Panc1 (cell line): ENCODE measurements around the gene CCND3.

Source experiments
- CTCF ChIP-seq: fragments of 450-650 bp; IDR thresholded peaks from 2 replicates; pipeline ENCODE4 v1.5.1; 2017; ENCODE audit warnings: mild to moderate bottlenecking
- POLR2AphosphoS5 ChIP-seq: IDR thresholded peaks from 2 replicates; pipeline ENCODE4 v1.6.1; 2012; ENCODE audit warnings: mild to moderate bottlenecking, low read depth, low read length, moderate library complexity
- REST ChIP-seq, 2 experiments: IDR thresholded peaks; 2 replicates each; pipeline ENCODE4 v1.6.1; 2011 to 2012; ENCODE audit warnings: low read depth in 2 of 2, control low read depth in 1 of 2, low read length in 1 of 2, mild to moderate bottlenecking in 1 of 2, moderate library complexity in 1 of 2; ENCODE audit not compliant: insufficient read depth in 1 of 2
- SIN3A ChIP-seq: IDR thresholded peaks from 2 replicates; pipeline ENCODE4 v1.6.1; 2012; ENCODE audit warnings: low read depth, mild to moderate bottlenecking, low read length, moderate library complexity, borderline replicate concordance; ENCODE audit not compliant: insufficient read depth

GRCh38 chr6:41984623-41985022 is 43.0 kb upstream of the CCND3 start:
- TF ChIP-seq CTCF: no peak
- no peak for TF ChIP-seq REST (IDR thresholded peaks at IDR 0.05; ENCODE audit: insufficient read depth in 1 of 2, low read depth in 2 of 2, low read length in 1 of 2)
- no peak for TF ChIP-seq POLR2AphosphoS5
- TF ChIP-seq SIN3A: no peak
